Activated naive CD8-positive, alpha-beta T cell treated with anti-CD3 and anti-CD28 coated beads, Interleukin-2, amount 10 ng/mL, durations not matched to agents 7 days and 5 days (primary cell): ENCODE data around the gene CLCN7. TPM values are rescaled to one million over a fixed set of nuclear protein-coding genes. Genes with fewer than 3 reads are reported as not detected.

Experiments
- ATAC-seq: fragments of 150-1000 bp; cut with Tn5 transposase; one replicate; pipeline ENCODE4 v1.10.0; 2021; ENCODE audit warnings: low read depth, moderate library complexity
- POLR2A ChIA-PET: fragments of 350-600 bp; sonication (Branson Sonifier 250); formaldehyde crosslinking; loops from one replicate; lab custom pipeline; 2021; ENCODE audit warnings: antibody characterized with exemption; lab: Charles Lee
- DNase-seq: peaks from one replicate; pipeline ENCODE4 v3.0.0; 2021
- H3K27ac Mint-ChIP-seq: one replicate; pipeline ENCODE4 v1.8.0; 2022; ENCODE audit warnings: mild to moderate bottlenecking, mixed read lengths
- H3K27me3 Mint-ChIP-seq: one replicate; pipeline ENCODE4 v1.8.0; 2022; ENCODE audit warnings: mild to moderate bottlenecking, moderate library complexity, mixed read lengths
- H3K36me3 Mint-ChIP-seq: one replicate; pipeline ENCODE4 v1.8.0; 2021; ENCODE audit warnings: mild to moderate bottlenecking, mixed read lengths
- H3K4me1 Mint-ChIP-seq: one replicate; pipeline ENCODE4 v1.8.0; 2021; ENCODE audit warnings: mixed read lengths
- H3K4me3 Mint-ChIP-seq: one replicate; pipeline ENCODE4 v1.8.0; 2022; ENCODE audit warnings: mild to moderate bottlenecking, moderate library complexity, mixed read lengths
- H3K9me3 Mint-ChIP-seq: one replicate; pipeline ENCODE4 v1.8.0; 2021; ENCODE audit warnings: mixed read lengths
- total RNA-seq, 2 experiments: library from RNA; stranded (reverse); gene quantifications; one replicate each; pipeline ENCODE4 v1.2.3, GENCODE V29; 2021

Gene CLCN7
- total RNA-seq, 2 experiments from 2014 or later, result 69.7 to 72.2 TPM

DNA sequence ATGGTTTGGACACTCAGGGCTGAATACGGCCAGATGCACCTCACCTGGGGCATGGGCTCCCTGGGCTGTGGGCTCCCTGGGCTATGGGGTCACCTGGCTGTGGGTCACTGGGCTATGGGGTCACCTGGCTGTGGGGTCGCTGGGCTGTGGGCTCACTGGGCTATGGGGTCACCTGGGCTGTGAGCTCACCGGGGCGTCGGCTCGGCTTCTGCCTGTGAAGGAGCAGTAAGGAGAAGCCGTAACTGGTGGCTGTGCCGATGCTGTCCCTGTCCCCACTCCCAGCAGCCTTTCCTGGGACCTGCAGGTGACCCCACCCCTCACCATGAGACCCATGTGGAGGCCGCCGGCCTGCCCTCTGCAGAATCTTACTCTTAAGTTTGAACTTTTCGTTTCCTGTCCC, 45.8 kb downstream of the CLCN7 start:
- no peak for DNase-seq
- Mint-ChIP-seq H3K4me3 (no peak overlapping the region), H3K27me3 (no peaks in the 10 kb centered on the region), H3K27ac (no peak overlapping the region), H3K4me1 (no peaks in the 10 kb centered on the region), H3K36me3 (no peaks in the 10 kb centered on the region), H3K9me3 (no peaks in the 10 kb centered on the region)
- POLR2A ChIA-PET, result interaction anchor here (0.7 to 0.8 kb wide), 2 partner anchors 9 to 182 kb away, joined by 3 to 4 read pairs; partner anchors contain the start of gene UQCC4
- no peak for ATAC-seq

DNA sequence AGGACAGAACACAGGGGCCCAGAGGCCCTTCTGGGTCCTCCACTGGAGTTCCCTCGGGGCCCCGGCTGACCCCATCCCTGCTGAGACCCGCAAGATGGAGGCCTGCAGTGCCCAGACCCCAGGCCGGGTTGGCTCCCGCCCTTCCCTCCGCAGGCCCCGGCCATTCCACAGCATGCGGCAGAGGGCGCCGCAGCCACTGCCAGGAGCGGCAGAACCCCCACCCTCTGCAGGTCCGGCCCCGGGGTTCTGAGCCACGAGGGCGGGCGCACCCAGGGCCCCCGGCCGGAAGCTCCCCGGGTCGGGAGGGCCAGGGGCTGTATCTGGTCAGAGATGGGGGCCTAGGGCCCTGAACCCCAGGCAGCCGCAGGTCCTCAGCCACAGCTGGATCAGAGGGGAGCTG, 46.3 kb downstream of the CLCN7 start:
- ATAC-seq, result peak; percentile 73
- H3K27ac Mint-ChIP-seq, result no peak overlapping the region
- no peaks in the 10 kb centered on the region for H3K36me3 Mint-ChIP-seq
- no peaks in the 10 kb centered on the region for H3K9me3 Mint-ChIP-seq
- POLR2A ChIA-PET, result interaction anchor here (0.7 to 0.9 kb wide), 3 partner anchors 8 to 277 kb away, joined by 3 to 4 read pairs (median 3); partner anchors contain the start of genes MAPK8IP3 and UQCC4
- no peak overlapping the region for H3K4me3 Mint-ChIP-seq
- H3K27me3 Mint-ChIP-seq, result no peaks in the 10 kb centered on the region
- DNase-seq, result peak; percentile 76
- H3K4me1 Mint-ChIP-seq, result no peaks in the 10 kb centered on the region

GRCh38 chr16:1427473-1428461, 47.1 kb downstream of the CLCN7 start:
- H3K4me3 Mint-ChIP-seq, result no peak overlapping the region
- H3K27ac Mint-ChIP-seq, result no peak overlapping the region
- H3K9me3 Mint-ChIP-seq, result no peaks in the 10 kb centered on the region
- ATAC-seq (no peak), DNase-seq (no peak)
- no peaks in the 10 kb centered on the region for H3K4me1 Mint-ChIP-seq
- POLR2A ChIA-PET, result interaction anchor here (0.9 kb wide), 1 partner anchor 278 kb away, joined by 3 read pairs; the partner anchor contains the start of gene MAPK8IP3
- H3K27me3 Mint-ChIP-seq, result no peaks in the 10 kb centered on the region
- H3K36me3 Mint-ChIP-seq, result no peaks in the 10 kb centered on the region

DNA sequence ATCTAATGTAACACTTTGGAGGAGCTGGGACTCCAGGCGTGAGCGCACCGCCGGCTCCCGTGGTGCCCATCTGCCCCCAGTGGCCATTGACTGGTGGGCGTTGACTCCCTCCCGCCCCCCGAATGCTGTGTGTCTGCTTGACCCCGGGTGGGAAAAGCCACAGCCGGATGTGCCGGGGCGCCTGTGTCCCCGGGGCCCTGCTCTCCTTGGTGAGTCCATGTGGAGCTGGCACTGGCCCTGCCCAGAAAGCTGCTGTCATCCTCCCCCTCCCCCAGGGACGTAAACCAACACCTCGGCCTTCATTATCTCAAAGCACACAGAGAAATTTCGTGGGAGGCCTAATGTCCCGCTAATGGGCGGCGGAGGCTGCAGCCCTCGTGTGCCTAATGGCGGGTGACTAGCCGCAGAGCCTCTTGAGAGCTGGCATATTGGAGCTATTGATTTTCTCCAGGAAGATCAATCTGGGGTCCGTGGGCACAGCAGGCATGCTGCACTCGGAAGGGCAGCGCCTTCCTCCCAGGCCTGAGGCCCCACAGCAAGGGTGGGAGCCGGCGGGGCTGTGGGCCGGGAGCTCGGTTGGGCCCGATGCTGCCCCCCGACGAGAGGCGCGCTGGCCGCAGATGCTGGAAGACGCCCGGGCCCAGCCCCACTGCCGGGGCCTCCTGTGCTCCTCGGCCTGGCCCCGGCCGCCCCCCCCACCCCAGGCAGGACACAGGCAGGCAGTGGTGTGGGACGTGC, 47.9 kb downstream of the CLCN7 start:
- DNase-seq (no peak), ATAC-seq (no peak)
- no peaks in the 10 kb centered on the region for H3K27me3 Mint-ChIP-seq
- H3K4me1 Mint-ChIP-seq, result peaks cover 2% of the 10 kb centered on the region
- no peaks in the 10 kb centered on the region for H3K36me3 Mint-ChIP-seq
- no peak overlapping the region for H3K4me3 Mint-ChIP-seq
- POLR2A ChIA-PET, result no interaction called here
- H3K9me3 Mint-ChIP-seq, result no peaks in the 10 kb centered on the region
- no peak overlapping the region for H3K27ac Mint-ChIP-seq

- Mint-ChIP-seq H3K4me3 (no peak overlapping the region), H3K27ac (no peak overlapping the region), H3K9me3 (no peaks in the 10 kb centered on the region), H3K36me3 (peaks cover 1% of the 10 kb centered on the region), H3K4me1 (peaks cover 6% of the 10 kb centered on the region), H3K27me3 (no peaks in the 10 kb centered on the region)
- DNase-seq (no peak), ATAC-seq (no peak)
- POLR2A ChIA-PET, result no interaction called here
These were observed 49.0 kb downstream of the CLCN7 start for GRCh38 chr16:1425616-1426370.

DNA sequence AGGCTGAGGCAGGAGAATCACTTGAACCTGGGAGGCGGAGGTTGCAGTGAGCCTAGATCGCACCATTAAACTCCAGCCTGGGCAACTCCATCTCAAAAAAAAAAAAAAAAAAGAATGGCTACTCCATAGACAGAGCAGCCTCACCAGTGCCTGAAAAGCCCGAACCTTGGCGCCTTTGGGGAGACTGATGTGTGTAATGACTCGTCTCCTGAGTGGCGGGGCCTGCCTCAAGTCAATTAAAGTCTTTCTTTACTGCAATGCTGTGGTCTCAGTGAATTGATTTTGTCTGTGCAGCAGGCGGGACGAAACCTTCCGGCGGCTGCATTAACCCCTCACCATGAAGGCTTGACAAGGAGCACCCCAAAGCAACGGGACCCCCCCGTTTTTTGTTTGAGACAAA, 50.8 kb downstream of the CLCN7 start:
- H3K27me3 Mint-ChIP-seq, result no peaks in the 10 kb centered on the region
- peaks cover 1% of the 10 kb centered on the region for H3K36me3 Mint-ChIP-seq
- no peak overlapping the region for H3K27ac Mint-ChIP-seq
- no peaks in the 10 kb centered on the region for H3K9me3 Mint-ChIP-seq
- no peak for DNase-seq
- H3K4me1 Mint-ChIP-seq, result peaks cover 8% of the 10 kb centered on the region
- H3K4me3 Mint-ChIP-seq, result no peak overlapping the region
- ATAC-seq, result no peak
- POLR2A ChIA-PET, result no interaction called here

DNA sequence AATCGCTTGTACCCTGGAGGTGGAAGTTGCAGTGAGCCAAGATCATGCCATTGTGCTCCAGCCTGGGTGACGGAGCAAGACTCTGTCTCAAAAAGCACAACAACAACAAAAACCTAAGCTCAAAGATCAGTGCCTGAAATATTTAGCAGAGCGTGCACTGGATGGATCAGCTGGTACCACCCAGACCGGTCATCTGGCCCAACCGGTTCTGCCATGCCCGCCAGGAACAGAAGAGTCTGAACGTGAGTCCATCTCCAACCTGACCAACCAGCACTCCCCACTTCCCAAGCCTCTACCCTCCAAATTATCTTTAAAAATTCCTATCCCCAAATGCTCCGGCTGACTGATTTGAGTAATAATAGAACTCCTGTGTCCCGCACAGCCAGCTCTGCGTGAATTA, 52.8 kb downstream of the CLCN7 start:
- Mint-ChIP-seq H3K4me3 (peak overlapping the region; percentile 86), H3K27ac (peak overlapping the region; percentile 98), H3K9me3 (no peaks in the 10 kb centered on the region), H3K27me3 (no peaks in the 10 kb centered on the region), H3K4me1 (peaks cover 12% of the 10 kb centered on the region), H3K36me3 (peaks cover 1% of the 10 kb centered on the region)
- POLR2A ChIA-PET, result interaction anchor here (1.3 to 2.5 kb wide), 3 partner anchors 11 to 284 kb away, joined by 3 to 18 read pairs (median 14); partner anchors contain the start of gene MAPK8IP3
- ATAC-seq (no peak), DNase-seq (no peak)

- POLR2A ChIA-PET, result interaction anchor here (0.6 to 2.5 kb wide), 27 partner anchors 8 to 1028 kb away, joined by 3 to 26 read pairs (median 5); partner anchors contain the start of genes CRAMP1, EME2, FAHD1 and HAGH
- Mint-ChIP-seq H3K36me3 (peaks cover 1% of the 10 kb centered on the region), H3K27ac (peak overlapping the region; percentile 98), H3K9me3 (no peaks in the 10 kb centered on the region), H3K27me3 (no peaks in the 10 kb centered on the region), H3K4me3 (peak overlapping the region; percentile 86), H3K4me1 (peaks cover 15% of the 10 kb centered on the region)
- DNase-seq (no peak), ATAC-seq (peak; percentile 0)
These were observed 54.7 kb downstream of the CLCN7 start for GRCh38 chr16:1420111-1420539.

DNA sequence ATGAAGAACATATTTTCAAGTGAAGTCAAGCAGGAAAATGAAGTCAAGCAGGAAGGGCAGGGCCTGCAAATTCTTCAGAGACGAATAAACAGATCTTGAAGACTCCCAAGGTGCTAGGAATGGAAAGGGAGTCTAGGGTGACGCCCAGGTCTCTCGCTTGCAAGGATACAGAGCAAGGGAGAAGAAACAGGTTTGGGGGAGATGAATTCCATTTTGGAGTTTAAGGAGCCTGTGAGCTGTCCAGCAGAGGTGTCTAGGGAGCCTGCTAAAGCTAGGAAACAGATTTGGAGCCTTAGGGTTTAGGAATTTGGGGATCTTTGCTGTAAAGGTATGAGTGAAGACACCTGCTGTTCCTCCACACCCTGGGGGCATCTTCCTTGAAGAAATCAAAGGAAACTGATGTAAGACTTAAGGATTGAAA, 58.3 kb downstream of the CLCN7 start:
- POLR2A ChIA-PET, result interaction anchor here (0.7 to 1.4 kb wide), 2 partner anchors 8 to 307 kb away, joined by 3 to 6 read pairs; no protein-coding TSS in a partner anchor
- ATAC-seq, result no peak
- Mint-ChIP-seq H3K27me3 (no peaks in the 10 kb centered on the region), H3K36me3 (peaks cover 5% of the 10 kb centered on the region), H3K27ac (peak overlapping the region; percentile 72), H3K4me1 (peaks cover 23% of the 10 kb centered on the region), H3K4me3 (peak overlapping the region; percentile 32), H3K9me3 (no peaks in the 10 kb centered on the region)
- DNase-seq, result no peak

DNA sequence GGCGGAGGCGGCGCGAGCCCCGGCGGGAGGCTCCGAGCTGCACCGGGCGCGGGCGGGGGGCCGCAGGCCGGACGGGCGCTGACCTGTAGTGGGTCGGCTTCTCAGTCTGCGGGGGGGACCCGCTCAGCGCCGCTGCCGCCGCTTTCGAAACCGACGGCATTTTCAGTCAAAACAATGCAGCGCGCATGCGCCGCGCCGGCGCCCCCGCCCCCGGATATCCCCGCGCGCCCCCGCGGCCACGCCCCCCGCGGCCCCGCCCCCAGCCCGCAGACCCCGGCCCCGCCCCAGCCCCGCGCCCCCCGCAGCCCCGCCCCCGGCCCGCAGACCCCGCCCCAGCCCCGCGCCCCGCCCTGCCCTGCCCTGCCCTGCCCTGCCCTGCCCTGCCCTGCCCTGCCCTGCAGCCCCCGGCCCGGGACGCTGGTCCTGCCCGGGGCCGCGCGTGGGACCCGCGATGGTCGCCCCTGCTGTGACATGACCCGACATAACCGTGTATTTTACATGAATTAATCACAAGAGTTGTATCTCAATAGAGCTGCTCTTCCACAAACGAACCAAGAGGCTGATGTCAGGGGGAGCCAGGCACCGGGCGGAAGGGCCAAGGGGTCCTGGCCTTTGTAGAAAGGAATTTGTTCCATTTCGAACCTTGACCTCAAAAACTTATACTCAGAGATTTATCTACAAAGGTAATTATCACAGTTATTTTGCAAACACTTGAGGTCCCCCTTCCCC, 60.1 kb downstream of the CLCN7 start, which contains the start of gene UNKL:
Gene UNKL, minus strand, starts transcription at position 173 of the 729 bp plus-strand sequence. Its CDS starts 13 bp downstream, at position 160.
- Mint-ChIP-seq H3K27ac (peak within 1 kb of the TSS; percentile 92), H3K27me3 (no peaks in the 10 kb centered on the region), H3K36me3 (peaks cover 4% of the 10 kb centered on the region), H3K4me1 (peaks cover 19% of the 10 kb centered on the region), H3K4me3 (peak within 1 kb of the TSS; percentile 85), H3K9me3 (no peaks in the 10 kb centered on the region)
- peak; percentile 61 for ATAC-seq
- POLR2A ChIA-PET, result no interaction called here
- DNase-seq, result peak; percentile 87

- peak; percentile 87 for DNase-seq
- peak; percentile 73 for ATAC-seq
- peaks cover 4% of the 10 kb centered on the region for H3K36me3 Mint-ChIP-seq
- H3K27ac Mint-ChIP-seq, result peak overlapping the region; percentile 92
- POLR2A ChIA-PET, result no interaction called here
- H3K9me3 Mint-ChIP-seq, result no peaks in the 10 kb centered on the region
- H3K4me1 Mint-ChIP-seq, result peaks cover 17% of the 10 kb centered on the region
- no peaks in the 10 kb centered on the region for H3K27me3 Mint-ChIP-seq
- H3K4me3 Mint-ChIP-seq, result peak overlapping the region; percentile 85
These were observed 60.9 kb downstream of the CLCN7 start for GRCh38 chr16:1413684-1414531.
